Inferior parietal cortex (tissue), 1 donor: ENCODE data around the gene NTRK1.
A peak's percentile ranks its signal among the peaks of the same experiment; 100 is the strongest.
"Not testable (repeated sequence)": the region's sequence is repeated elsewhere in the genome, so short reads cannot be mapped to it uniquely, and the experiment has no call there.

ENCODE experiments used
- DNase-seq: peaks from one replicate; pipeline ENCODE4 v3.0.0-alpha.2; 2016; ENCODE audit errors: extremely low spot score

Gene NTRK1

GRCh38 chr1:156913809-156914387 is 53.2 kb downstream of the NTRK1 start:
- DNase-seq: no peak

GRCh38 chr1:156914440-156914856 is 53.8 kb downstream of the NTRK1 start:
- DNase-seq: no peak

GRCh38 chr1:156920233-156921052 is 59.8 kb downstream of the NTRK1 start, which contains the start of gene LRRC71:
Gene LRRC71, plus strand, starts transcription at chr1:156920632. Its CDS starts 172 bp downstream, at chr1:156920804.
- peak; percentile 56 for DNase-seq

DNA sequence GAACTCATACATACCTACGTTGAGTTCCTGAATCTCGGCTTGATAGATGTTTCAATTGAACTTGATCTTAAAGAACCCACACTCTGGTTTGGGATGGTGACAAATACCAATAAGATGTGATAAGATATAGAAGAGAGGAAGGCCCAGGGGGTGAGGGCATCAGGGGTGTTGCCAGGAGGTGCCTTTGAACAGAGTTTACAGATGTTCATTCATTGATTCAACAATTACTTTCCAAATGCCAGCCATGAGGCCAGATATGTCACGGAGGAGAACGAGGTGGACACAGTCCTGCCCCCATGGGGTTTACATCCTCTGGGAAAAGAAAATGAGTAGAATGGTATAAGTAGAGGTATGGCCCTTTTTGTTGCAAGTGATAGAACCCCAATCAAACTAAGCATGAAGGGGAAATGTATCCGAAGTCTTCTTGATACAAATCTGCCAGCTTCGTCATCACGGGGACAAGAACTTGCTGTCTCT is 60.4 kb downstream of the NTRK1 start:
- no peak for DNase-seq

DNA sequence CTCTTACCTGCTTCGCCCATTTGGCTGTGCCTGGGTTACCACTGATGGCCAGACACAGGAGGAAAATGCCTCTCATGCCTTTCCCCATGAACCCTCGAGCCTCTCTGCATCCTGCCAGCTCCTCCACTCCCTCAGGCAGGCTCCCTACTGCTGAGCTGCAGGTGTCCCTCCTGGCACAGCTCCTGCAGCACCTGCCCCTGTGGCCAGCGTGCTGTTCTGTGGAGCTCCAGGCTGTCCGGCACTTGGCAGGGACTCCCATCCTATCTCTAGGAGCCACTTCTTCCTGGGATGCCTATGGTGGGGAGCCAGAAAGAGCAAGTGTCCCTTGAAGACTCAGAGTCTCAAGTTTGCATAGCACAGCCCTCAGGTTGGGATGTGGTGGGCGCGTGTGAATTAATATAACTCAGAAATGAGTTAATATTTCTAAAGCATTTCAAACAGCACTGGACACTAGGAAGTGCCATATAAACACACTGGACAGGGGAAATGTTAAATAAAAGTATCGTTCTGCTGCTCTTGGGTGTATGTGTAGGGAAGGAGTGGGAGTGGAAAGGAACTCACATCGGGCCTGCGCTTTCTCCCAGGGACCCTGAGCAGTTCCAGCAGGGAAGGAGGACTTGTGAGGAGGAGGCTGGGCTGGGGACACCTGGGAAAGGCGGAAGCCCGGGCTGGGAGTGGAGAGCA is 62.5 kb downstream of the NTRK1 start:
- no peak for DNase-seq

DNA sequence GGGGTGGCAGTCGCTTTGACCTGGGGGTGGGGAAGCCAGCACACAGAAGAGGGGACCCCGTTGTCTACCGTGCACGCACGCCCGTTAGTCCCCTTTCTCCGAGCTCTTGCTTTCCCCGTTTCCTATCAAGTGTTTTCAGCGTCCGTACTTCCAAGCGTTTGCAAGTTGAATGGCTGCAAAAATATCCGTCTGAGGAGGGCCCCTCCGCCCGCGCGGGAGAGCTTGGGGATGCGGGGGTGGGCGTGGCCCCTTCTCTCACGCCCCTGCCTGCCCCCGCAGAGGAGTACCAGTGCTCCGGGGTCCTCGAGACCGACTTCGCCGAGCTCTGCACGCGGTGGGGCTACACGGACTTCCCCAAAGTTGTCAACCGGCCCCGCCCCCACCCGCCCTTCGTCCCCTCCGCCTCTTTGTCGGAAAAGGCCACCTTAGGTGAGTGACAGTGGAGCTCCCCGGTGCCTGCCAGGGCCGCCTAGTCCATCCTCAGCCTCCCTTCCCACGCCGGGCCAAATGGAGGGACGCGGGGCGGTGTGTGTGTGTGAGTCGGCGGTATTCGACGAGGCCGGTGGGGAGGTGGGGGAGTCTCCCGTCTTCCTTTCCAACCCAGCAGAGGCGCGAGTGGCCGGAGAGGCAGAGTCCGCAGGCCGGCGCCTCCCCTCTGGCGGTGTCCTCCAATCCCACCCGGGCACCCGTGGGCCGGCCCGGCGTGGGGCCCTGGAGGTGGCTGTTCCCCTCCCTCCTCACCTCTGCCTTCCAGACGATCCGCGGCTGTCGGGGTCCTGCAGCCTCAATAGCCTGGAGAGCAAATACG is 63.2 kb downstream of the NTRK1 start:
- no peak for DNase-seq

GRCh38 chr1:156924478-156925153 is 64.0 kb downstream of the NTRK1 start:
- no peak for DNase-seq

DNA sequence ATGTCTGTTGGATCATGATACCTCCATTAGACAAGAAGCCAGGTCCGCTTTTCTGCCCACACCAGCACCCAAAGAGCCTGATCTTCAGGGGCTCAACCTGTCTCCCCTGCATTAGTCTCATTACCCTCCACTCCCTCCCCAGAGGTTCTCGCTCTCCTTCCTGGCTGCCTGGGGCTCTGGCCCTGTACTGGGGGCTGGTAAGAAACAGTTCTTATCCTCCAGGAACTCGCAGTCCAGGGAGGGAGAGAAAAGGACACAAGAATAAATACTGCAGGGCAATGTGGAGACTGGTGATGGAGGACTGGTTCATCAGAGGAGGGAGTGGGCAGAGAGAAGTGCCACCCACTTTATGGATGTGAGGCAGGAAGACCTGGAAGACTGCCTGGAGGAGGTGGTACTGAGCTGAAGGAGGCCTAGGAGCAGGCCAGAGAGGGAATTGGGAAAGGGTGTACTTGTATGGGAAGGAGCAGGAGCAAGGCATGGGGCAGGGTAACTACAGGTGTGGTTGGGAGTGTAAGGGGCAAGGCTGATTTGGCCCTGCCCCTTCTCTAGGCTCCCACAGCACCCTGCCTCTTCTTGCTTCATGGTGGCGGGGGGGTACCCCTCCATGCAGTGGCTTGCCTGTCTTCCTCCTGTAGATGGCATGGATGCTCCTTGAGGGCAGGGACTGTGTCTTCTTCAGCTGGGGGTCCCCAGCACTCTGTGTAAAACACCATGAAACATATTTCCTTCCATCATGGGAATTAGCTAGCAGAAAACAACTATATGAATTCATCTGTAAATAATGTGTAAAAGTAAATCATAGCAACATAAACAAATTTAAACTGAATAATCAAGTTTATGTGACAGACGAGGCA is 64.7 kb downstream of the NTRK1 start:
- no peak for DNase-seq

DNA sequence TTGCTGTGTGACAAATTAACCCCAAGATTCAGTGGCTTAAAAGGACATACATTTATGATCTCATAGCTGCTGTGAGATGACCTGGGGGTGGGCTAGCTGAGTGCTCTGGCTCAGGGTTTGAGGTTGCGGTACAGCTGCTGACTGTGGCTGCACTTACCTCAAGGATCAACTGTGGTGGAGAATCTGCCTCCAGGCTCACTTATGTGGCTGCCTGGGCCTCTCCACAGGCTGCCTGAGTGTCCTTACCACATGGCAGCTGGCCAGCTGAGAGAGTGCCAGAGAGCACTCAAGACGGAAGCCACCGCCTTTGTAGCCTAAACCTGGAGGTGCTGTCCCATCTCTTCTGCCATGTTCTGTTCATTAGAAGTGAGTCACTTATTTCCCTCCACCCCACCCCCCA is 65.5 kb downstream of the NTRK1 start:
- DNase-seq: no peak

GRCh38 chr1:156926695-156927094 is 66.0 kb downstream of the NTRK1 start:
- not testable (repeated sequence) for DNase-seq

GRCh38 chr1:156927215-156928042 is 66.8 kb downstream of the NTRK1 start:
- peak; percentile 44 for DNase-seq

GRCh38 chr1:156928043-156928602 is 67.5 kb downstream of the NTRK1 start:
- DNase-seq: no peak

DNA sequence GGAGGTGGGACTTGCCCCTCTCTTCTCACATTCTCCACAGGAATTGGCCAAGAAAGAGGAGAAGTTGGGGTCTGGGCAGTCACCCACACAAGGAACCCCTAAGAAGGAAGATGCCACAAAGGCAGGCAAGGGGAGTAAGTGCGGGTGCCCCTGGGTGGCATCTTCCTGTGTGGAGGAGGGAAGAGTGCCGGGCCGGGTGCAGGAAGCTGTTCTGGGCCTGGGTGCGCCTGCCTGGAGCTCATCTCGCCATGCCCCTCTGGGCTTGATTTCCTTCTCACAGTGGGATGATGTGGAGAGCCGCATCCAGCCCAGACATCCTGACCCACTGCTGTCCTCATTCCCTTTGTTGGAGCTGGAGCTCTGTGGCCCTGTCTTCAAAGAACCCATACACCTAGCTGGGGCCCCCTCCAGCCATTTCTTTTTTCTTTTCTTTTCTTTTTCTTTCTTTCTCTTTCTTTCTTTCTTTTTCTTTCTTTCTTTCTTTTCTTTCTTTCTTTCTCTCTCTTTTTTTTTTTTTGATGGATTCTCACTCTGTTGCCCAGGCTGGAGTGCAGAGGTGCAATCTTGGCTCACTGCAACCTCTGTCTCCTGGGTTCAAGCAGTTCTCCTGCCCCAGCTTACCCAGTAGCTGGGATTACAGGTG is 69.1 kb downstream of the NTRK1 start:
- DNase-seq: no peak

DNA sequence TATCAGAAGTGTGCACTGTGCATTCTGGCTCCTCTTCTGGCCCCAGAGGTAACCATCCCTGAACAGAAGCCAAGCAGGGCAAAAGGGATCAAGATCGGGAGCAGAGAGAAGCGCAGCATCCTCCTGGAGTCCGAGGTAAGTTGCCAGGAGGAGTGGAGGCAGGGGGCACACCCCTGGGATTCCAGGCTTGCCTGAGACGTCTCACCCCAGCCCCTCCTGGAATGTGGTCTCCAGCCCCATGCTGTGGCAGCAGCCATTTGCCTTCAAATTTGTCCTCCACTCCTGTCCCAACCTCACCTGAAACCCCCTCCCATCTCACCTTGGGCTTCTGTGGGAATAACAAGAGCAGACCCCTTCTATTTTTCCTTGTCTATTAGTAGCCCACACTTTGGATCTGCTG is 69.8 kb downstream of the NTRK1 start:
- DNase-seq: no peak
